Heart right ventricle (tissue), 16 donors: ENCODE data around the gene CMKLR1. TPM values are rescaled to one million over a fixed set of nuclear protein-coding genes. Genes with fewer than 3 reads are reported as not detected.

ENCODE experiments used
- ATAC-seq, 8 donors: fragments of 200-7000 bp; cut with Tn5 transposase; one replicate each; pipeline ENCODE4 v1.9.1; 2020; ENCODE audit warnings: mild to moderate bottlenecking in 8 of 8, moderate library complexity in 8 of 8, moderate number of reproducible peaks in 1 of 8
- DNase-seq, 2 donors: peaks; one replicate each; pipeline ENCODE4 v3.0.0-alpha.2; 2020
- H3K27ac ChIP-seq, 10 donors: fragments of 200-600 bp; sonication (generic) in 2 of 10; one replicate each; pipeline versions ENCODE4 v1.5.0 to v1.8.0; 2020 to 2022; ENCODE audit warnings: mild to moderate bottlenecking in 3 of 10
- H3K27me3 ChIP-seq, 7 donors: fragments of 200-600 bp; one replicate each; pipeline ENCODE4 v1.8.0; 2021 to 2022; ENCODE audit warnings: mild to moderate bottlenecking in 2 of 7
- H3K36me3 ChIP-seq, 9 donors: fragments of 200-600 bp; sonication (generic) in 1 of 9; one replicate each; pipeline versions ENCODE4 v1.5.0 to v1.8.0; 2020 to 2022; ENCODE audit warnings: mild to moderate bottlenecking in 2 of 9
- H3K4me1 ChIP-seq, 9 donors: fragments of 200-600 bp; sonication (generic) in 1 of 9; one replicate each; pipeline versions ENCODE4 v1.5.0 to v1.8.0; 2020 to 2022; ENCODE audit warnings: mild to moderate bottlenecking in 4 of 9
- H3K4me3 ChIP-seq, 10 donors: fragments of 200-600 bp; sonication (generic) in 2 of 10; one replicate each; pipeline versions ENCODE4 v1.5.0 to v1.8.0; 2020 to 2022; ENCODE audit warnings: mild to moderate bottlenecking in 7 of 10, moderate library complexity in 2 of 10
- H3K9me3 ChIP-seq, 11 donors: fragments of 200-600 bp in 10 of 11; sonication (generic) in 2 of 11; one replicate each; pipeline versions ENCODE4 v1.5.0 to v1.8.0; 2013 to 2022; ENCODE audit warnings: mild to moderate bottlenecking in 2 of 11, control low read depth in 1 of 11, moderate library complexity in 1 of 11
- WGBS, 2 donors: extraction: QIAGEN DNeasy Blood & Tissue Kit; methylation state at CpG; one replicate each; pipeline ENCODE4 v1.1.7; 2013; ENCODE audit warnings: inconsistent platforms in 1 of 2; 5-methylcytosine and 5-hydroxymethylcytosine counted together
- intact Hi-C, 10 donors: fragments of 100-400 bp; cut with DNase I; formaldehyde crosslinking; loops; one replicate each; pipeline versions ENCODE4 v1.11.1 to v1.14.2; 2022
- polyA plus RNA-seq, 2 donors: library from polyadenylated mRNA; stranded (reverse); fragments of 200-250 nt; gene quantifications; one replicate each; pipeline ENCODE4 v1.2.3, GENCODE V29; 2013
- total RNA-seq, 10 donors: library from RNA; stranded (reverse); fragmentation: NEBNext Ultra II Directional in 3 of 10; extraction: Animal tissue kit (Norgen Biotek cat#: 25700) in 3 of 10; gene quantifications; one replicate each; pipeline versions ENCODE4 v1.2.1 to v1.2.4, GENCODE V29; 2021 to 2023
- TF ChIP-seq, protein P1 (sequence below), 9 donors: fragments of 200-600 bp; sonication (generic) in 2 of 9; IDR thresholded peaks; one replicate each; pipeline versions ENCODE4 v1.5.0 to v1.8.0; 2021 to 2022; ENCODE audit warnings: antibody characterized with exemption in 9 of 9, mild to moderate bottlenecking in 5 of 9, moderate library complexity in 1 of 9
- donor health status: Arrhythmogenic right ventricular cardiomyopathy.
- donor health status: ischemic (EF 13 %, LVEDD 7.1; RV severe dilation, severe dysfunction).
- donor health status: healthy with polysubstance abuse.
- donor health status: DM: no; HTN: yes; CAD: no.
- donor health status: DM: no; HTN: no; CAD: no.
- donor health status: ischemic (EF 25% LVEDD 6.9; RV normal size, moderate dysfunction).
- donor health status: ischemic (EF 25% LVEDD 5.7; RV mildly dilated, moderate dysfunction).
- donor health status: healthy.
- donor health status: DM: yes; HTN: yes; CAD: no.
- donor health status: Ischemic cardiomyopathy.
- donor health status: ischemic (EF 35%, LVEDD 5.7; RV mildly dilated, moderate dysfunction).
- donor health status: nonischemic (EF 11% LVEDD 7.7; RV severe dilation, severe dysfunction).
- donor health status: DM: yes; HTN: yes; CAD: no.
- donor health status: PGD.
- donor health status: ischemic (EF 29% LVEDD 5.4; RV normal size, mild dysfunction).
- donor health status: nonischemic (EF 23%, LVEDD 6.1; RV moderate dilation, normal function).

Gene CMKLR1
- total and polyA plus RNA-seq, 12 donors = 2.2 to 24.0 (median 5.1) TPM

DNA sequence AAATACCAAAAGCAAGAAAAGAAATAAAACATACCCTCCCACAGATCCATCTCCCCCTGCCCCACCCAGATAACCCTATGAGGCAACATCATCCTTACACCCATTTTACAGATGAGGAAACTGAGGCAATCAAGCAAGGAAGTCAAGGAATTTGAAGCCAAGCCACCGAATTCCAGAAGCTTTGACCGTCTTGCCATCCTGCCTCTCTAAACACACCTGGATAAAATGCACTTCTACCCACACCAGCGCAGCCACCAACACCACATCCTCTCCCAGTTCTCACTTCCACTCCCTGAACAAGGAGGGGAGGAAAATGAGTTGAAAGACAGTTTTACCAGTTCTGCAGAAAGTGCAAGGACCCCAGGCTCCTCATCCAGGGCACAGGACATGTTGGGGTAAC is 13.6 kb downstream of the CMKLR1 start:
- 90 to 94% methylated on average over 3 of the region's 3 CpGs for WGBS, 2 donors
- intact Hi-C loops = loop anchor here in 1 of 10 donors (5.0 kb wide), 1 partner anchor 1412 kb away; no protein-coding TSS in a partner anchor
- Histone ChIP-seq H3K9me3 (peaks cover 0 to 7% (median 0%) of the 10 kb centered on the region in 11 donors), H3K4me1 (peaks cover 9 to 55% (median 21%) of the 10 kb centered on the region in 9 donors), H3K27me3 (peaks cover 0 to 3% (median 0%) of the 10 kb centered on the region in 7 donors), H3K36me3 (peaks cover 0 to 59% (median 0%) of the 10 kb centered on the region in 9 donors), H3K27ac (no peak overlapping the region), H3K4me3 (no peak overlapping the region)
- TF ChIP-seq, protein P1, sequence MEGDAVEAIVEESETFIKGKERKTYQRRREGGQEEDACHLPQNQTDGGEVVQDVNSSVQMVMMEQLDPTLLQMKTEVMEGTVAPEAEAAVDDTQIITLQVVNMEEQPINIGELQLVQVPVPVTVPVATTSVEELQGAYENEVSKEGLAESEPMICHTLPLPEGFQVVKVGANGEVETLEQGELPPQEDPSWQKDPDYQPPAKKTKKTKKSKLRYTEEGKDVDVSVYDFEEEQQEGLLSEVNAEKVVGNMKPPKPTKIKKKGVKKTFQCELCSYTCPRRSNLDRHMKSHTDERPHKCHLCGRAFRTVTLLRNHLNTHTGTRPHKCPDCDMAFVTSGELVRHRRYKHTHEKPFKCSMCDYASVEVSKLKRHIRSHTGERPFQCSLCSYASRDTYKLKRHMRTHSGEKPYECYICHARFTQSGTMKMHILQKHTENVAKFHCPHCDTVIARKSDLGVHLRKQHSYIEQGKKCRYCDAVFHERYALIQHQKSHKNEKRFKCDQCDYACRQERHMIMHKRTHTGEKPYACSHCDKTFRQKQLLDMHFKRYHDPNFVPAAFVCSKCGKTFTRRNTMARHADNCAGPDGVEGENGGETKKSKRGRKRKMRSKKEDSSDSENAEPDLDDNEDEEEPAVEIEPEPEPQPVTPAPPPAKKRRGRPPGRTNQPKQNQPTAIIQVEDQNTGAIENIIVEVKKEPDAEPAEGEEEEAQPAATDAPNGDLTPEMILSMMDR (IDR thresholded peaks at IDR 0.05) = no peak
- ATAC-seq = no peak
- no peak for DNase-seq

DNA sequence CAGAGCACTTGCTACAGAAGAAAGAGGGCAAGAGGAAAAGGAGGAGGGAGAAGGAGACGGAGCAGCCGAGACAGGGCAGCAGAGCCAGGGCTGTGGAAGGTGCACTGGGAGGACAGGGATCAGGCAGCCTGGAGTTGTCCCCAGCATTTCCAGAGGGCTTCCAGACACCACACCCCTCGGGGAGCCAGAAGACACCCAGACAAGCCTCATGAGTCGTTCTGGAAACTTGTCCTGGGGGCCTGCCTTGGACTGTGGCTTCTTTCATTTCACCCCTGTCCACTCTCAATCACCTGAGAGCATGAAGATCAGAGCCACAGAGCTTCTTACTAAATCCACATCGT is 14.1 kb downstream of the CMKLR1 start:
- Histone ChIP-seq H3K4me1 (peaks cover 9 to 55% (median 21%) of the 10 kb centered on the region in 9 donors), H3K27ac (no peak overlapping the region), H3K9me3 (peaks cover 0 to 2% (median 0%) of the 10 kb centered on the region in 11 donors), H3K36me3 (peaks cover 0 to 59% (median 0%) of the 10 kb centered on the region in 9 donors), H3K27me3 (peaks cover 0 to 3% (median 0%) of the 10 kb centered on the region in 7 donors), H3K4me3 (no peak overlapping the region)
- DNase-seq = no peak
- ATAC-seq = no peak
- TF ChIP-seq, protein P1 (IDR thresholded peaks at IDR 0.05) = no peak
- WGBS, 2 donors = 73 to 85% methylated on average over 5 of the region's 5 CpGs
- intact Hi-C loops = loop anchor here in 1 of 10 donors (5.0 kb wide), 1 partner anchor 1412 kb away; no protein-coding TSS in a partner anchor

DNA sequence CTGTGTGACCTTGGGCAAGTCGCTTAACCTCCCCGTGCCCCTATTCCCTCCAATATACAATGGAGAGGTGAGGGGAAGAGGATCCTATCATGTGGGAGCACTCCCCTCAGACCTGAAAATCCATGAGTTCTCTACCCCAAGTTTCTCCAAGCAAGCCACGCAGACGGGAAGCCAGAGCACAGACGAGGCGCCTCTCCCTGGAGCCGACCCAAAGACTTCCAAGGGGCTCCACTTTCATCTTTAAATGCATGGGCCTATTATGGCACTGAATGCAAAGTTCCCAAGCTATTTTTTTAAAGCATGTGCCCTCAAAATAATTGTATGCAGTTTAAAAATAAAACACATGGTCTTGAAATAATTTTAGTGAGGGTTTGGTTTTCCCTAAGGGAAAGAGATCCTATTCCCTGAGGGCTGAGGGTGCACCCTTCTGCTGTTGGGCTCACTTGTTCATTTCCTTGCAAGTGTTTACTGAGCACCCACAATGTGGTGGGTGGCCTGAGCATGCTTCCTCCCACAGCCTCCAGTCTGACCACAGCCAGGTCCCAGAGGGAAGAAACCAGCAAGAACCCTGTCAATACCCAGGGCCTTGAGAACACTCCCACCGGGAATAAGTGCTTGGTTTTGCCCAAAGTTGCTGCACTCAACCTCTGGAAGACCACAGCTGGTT is 14.6 kb downstream of the CMKLR1 start:
- 84 to 92% methylated on average over 8 of the region's 8 CpGs for WGBS, 2 donors
- no peaks in the 10 kb centered on the region for H3K9me3 ChIP-seq
- H3K27ac ChIP-seq = no peak overlapping the region
- TF ChIP-seq, protein P1 (IDR thresholded peaks at IDR 0.05) = no peak
- intact Hi-C loops = loop anchor here in 1 of 10 donors (5.0 kb wide), 2 partner anchors 1413 to 1742 kb away; partner anchors contain the start of gene RFX4
- H3K4me1 ChIP-seq = peaks cover 9 to 53% (median 21%) of the 10 kb centered on the region in 9 donors
- no peak for ATAC-seq
- peaks cover 0 to 3% (median 0%) of the 10 kb centered on the region in 7 donors for H3K27me3 ChIP-seq
- no peak overlapping the region for H3K4me3 ChIP-seq
- DNase-seq = no peak
- peaks cover 0 to 54% (median 0%) of the 10 kb centered on the region in 9 donors for H3K36me3 ChIP-seq

DNA sequence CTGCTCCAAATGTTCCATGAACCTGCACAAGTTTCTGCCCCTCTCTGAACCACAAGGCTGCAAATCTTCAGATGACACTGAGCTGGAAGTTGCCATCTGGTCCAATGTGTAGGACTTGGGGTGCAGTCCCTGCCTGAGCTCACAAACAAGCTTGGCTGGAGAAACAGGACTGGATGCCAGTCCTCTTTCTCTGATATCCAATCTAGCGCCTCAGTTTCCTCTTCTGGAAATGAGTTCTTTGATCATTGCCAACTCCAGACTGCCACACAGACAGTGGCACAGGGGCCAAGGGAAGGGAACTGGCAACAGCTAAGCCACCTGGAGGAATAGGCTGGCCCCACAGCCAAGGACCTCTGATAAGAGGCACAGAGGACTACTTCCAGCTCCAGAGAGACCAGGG is 15.5 kb downstream of the CMKLR1 start:
- TF ChIP-seq, protein P1 (IDR thresholded peaks at IDR 0.05) = no peak
- DNase-seq = no peak
- Histone ChIP-seq H3K36me3 (peaks cover 0 to 45% (median 0%) of the 10 kb centered on the region in 9 donors), H3K9me3 (no peaks in the 10 kb centered on the region), H3K27me3 (peaks cover 0 to 3% (median 0%) of the 10 kb centered on the region in 7 donors), H3K4me1 (peaks cover 9 to 47% (median 18%) of the 10 kb centered on the region in 9 donors), H3K27ac (no peak overlapping the region), H3K4me3 (no peak overlapping the region)
- intact Hi-C loops = loop anchor here in 1 of 10 donors (5.0 kb wide), 1 partner anchor 1741 kb away; the partner anchor contains the start of gene RFX4
- no peak for ATAC-seq
- WGBS, 2 donors = 94 to 100% methylated on average over 1 of the region's 1 CpG
